Left ventricle myocardium inferior (tissue), 1 donor: ENCODE results near the gene PCBP3. TPM values are rescaled to one million over a fixed set of nuclear protein-coding genes. Genes with fewer than 3 reads are reported as not detected.

ENCODE experiments used
- DNase-seq: peaks from one replicate; pipeline ENCODE4 v3.0.0-alpha.2; 2020
- H3K27ac ChIP-seq: fragments of 200-600 bp; replicated peaks from 2 replicates; pipeline ENCODE4 v1.8.0; 2021
- H3K27me3 ChIP-seq: fragments of 200-600 bp; 2 replicates; pipeline ENCODE4 v1.8.0; 2021; ENCODE audit warnings: low read depth
- H3K36me3 ChIP-seq: fragments of 200-600 bp; 2 replicates; pipeline ENCODE4 v1.8.0; 2021
- H3K4me1 ChIP-seq: fragments of 200-600 bp; 2 replicates; pipeline ENCODE4 v1.8.0; 2021
- H3K4me3 ChIP-seq: fragments of 200-600 bp; 2 replicates; pipeline ENCODE4 v1.8.0; 2021; ENCODE audit warnings: mild to moderate bottlenecking, moderate library complexity
- H3K9me3 ChIP-seq: fragments of 200-600 bp; replicated peaks from 2 replicates; pipeline ENCODE4 v1.8.0; 2021
- CTCF ChIP-seq: fragments of 200-600 bp; IDR thresholded peaks from 2 replicates; pipeline ENCODE4 v1.8.0; 2021; ENCODE audit warnings: antibody characterized with exemption, mild to moderate bottlenecking, borderline replicate concordance
- intact Hi-C: fragments of 100-400 bp; cut with micrococcal nuclease; formaldehyde crosslinking; loops from one replicate; pipeline ENCODE4 v1.11.0; 2022
- total RNA-seq: library from RNA; stranded (reverse); fragmentation: NEBNext Ultra II Directional; extraction: Animal tissue kit (Norgen Biotek cat#: 25700); gene quantifications from one replicate; pipeline ENCODE4 v1.2.1, GENCODE V29; 2021
- donor health status: DM: no; HTN: yes; CAD: no; lungs with severe emphysema.

The PCBP3 gene
- total RNA-seq, 1 donor from 2014 or later = 2.9 TPM

DNA sequence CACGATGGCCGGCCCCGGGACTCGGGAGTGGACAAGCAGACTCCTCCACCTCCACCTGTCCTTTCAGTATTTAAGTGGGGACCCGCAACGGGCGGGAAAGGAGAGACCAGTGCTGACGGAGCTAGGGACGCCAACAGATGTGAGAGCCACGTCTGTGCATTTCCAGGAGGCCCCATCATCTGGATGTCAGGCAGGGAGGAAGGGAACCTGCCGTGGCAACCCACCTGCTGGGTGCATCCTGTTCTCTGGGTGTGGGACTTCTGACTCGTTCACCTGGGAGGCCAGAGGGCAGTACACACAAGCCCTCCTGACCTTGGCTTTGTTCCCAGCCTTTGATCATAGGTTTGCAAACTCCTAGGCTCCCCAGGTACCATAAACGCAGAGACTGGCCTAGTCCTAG lies 5.6 kb upstream of the PCBP3 start:
- peaks cover 9% of the 10 kb centered on the region for H3K27me3 ChIP-seq
- no peak for TF ChIP-seq CTCF
- H3K4me3 ChIP-seq = no peak overlapping the region
- intact Hi-C loops = no loop called here
- peaks cover 21% of the 10 kb centered on the region for H3K4me1 ChIP-seq
- H3K9me3 ChIP-seq = no peaks in the 10 kb centered on the region
- H3K27ac ChIP-seq = no peak overlapping the region
- no peaks in the 10 kb centered on the region for H3K36me3 ChIP-seq
- no peak for DNase-seq

GRCh38 chr21:45638707-45639106 lies 4.8 kb upstream of the PCBP3 start:
- no peak for TF ChIP-seq CTCF
- H3K27me3 ChIP-seq = peaks cover 11% of the 10 kb centered on the region
- H3K4me3 ChIP-seq = no peak overlapping the region
- H3K4me1 ChIP-seq = peaks cover 21% of the 10 kb centered on the region
- H3K36me3 ChIP-seq = no peaks in the 10 kb centered on the region
- H3K9me3 ChIP-seq = no peaks in the 10 kb centered on the region
- no peak for DNase-seq
- intact Hi-C loops = no loop called here
- H3K27ac ChIP-seq = no peak overlapping the region

GRCh38 chr21:45639206-45640000 lies 4.1 kb upstream of the PCBP3 start:
- Histone ChIP-seq H3K4me3 (no peak overlapping the region), H3K9me3 (no peaks in the 10 kb centered on the region), H3K27me3 (peaks cover 17% of the 10 kb centered on the region), H3K27ac (no peak overlapping the region), H3K4me1 (peaks cover 26% of the 10 kb centered on the region), H3K36me3 (no peaks in the 10 kb centered on the region)
- DNase-seq = no peak
- intact Hi-C loops = no loop called here
- TF ChIP-seq CTCF = no peak

- intact Hi-C loops = no loop called here
- peaks cover 23% of the 10 kb centered on the region for H3K27me3 ChIP-seq
- peak overlapping the region; percentile 45 for H3K27ac ChIP-seq
- H3K4me1 ChIP-seq = peaks cover 30% of the 10 kb centered on the region
- no peak overlapping the region for H3K4me3 ChIP-seq
- TF ChIP-seq CTCF = no peak
- no peaks in the 10 kb centered on the region for H3K9me3 ChIP-seq
- no peaks in the 10 kb centered on the region for H3K36me3 ChIP-seq
- no peak for DNase-seq
These were observed 3.3 kb upstream of the PCBP3 start for GRCh38 chr21:45640001-45640887.

GRCh38 chr21:45640888-45641479 lies 2.5 kb upstream of the PCBP3 start:
- intact Hi-C loops = no loop called here
- H3K9me3 ChIP-seq = no peaks in the 10 kb centered on the region
- H3K4me1 ChIP-seq = peaks cover 30% of the 10 kb centered on the region
- H3K27me3 ChIP-seq = peaks cover 29% of the 10 kb centered on the region
- H3K36me3 ChIP-seq = no peaks in the 10 kb centered on the region
- no peak for DNase-seq
- TF ChIP-seq CTCF = no peak
- H3K4me3 ChIP-seq = no peak overlapping the region
- H3K27ac ChIP-seq = peak overlapping the region; percentile 45
